Right lobe of liver (tissue), 6 donors: ENCODE measurements around the gene GFRA1. TPM values are rescaled to one million over a fixed set of nuclear protein-coding genes. Genes with fewer than 3 reads are reported as not detected.

Experiments used
- ATAC-seq, 4 donors: fragments of 200-7000 bp; cut with Tn5 transposase; one replicate each; pipeline ENCODE4 v1.9.1; 2020; ENCODE audit warnings: mild to moderate bottlenecking in 4 of 4, moderate library complexity in 4 of 4
- DNase-seq, 3 donors: peaks; one replicate each; pipeline ENCODE4 v3.0.0-alpha.2; 2020
- H3K27ac ChIP-seq, 3 donors: fragments of 200-600 bp; one replicate each; pipeline ENCODE4 v1.8.0; 2022
- H3K27me3 ChIP-seq, 2 donors: fragments of 200-600 bp; one replicate each; pipeline ENCODE4 v1.8.0; 2022
- H3K36me3 ChIP-seq, 4 donors: fragments of 200-600 bp; sonication (generic) in 1 of 4; one replicate each; pipeline versions ENCODE4 v1.5.1 to v1.8.0; 2017 to 2022; ENCODE audit warnings: control low read depth in 1 of 4
- H3K4me1 ChIP-seq, 4 donors: fragments of 200-600 bp; sonication (generic) in 1 of 4; one replicate each; pipeline versions ENCODE4 v1.5.1 to v1.8.0; 2017 to 2022; ENCODE audit warnings: control low read depth in 1 of 4
- H3K4me3 ChIP-seq, 3 donors: fragments of 200-600 bp; one replicate each; pipeline ENCODE4 v1.8.0; 2022
- H3K9me3 ChIP-seq, 4 donors: fragments of 200-600 bp; sonication (generic) in 1 of 4; one replicate each; pipeline versions ENCODE4 v1.5.1 to v1.8.0; 2017 to 2022; ENCODE audit warnings: control low read depth in 1 of 4
- CTCF ChIP-seq, 4 donors: fragments of 200-600 bp in 3 of 4; fragments of 450-650 bp in 1 of 4; IDR thresholded peaks; one replicate each; pipeline versions ENCODE4 v1.5.1 to v1.8.0; 2016 to 2022; ENCODE audit warnings: antibody characterized with exemption in 4 of 4, mild to moderate bottlenecking in 2 of 4
- POLR2A ChIP-seq: fragments of 450-650 bp; IDR thresholded peaks from one replicate; pipeline ENCODE4 v1.6.1; 2017; ENCODE audit warnings: antibody characterized with exemption, mild to moderate bottlenecking
- WGBS: methylation state at CpG from one replicate; pipeline ENCODE4 v1.1.6; 2018; ENCODE audit warnings: low coverage, low lambda C conversion rate; ENCODE audit not compliant: insufficient coverage; ENCODE audit errors: missing lambda C conversion rate; 5-methylcytosine and 5-hydroxymethylcytosine counted together
- intact Hi-C, 2 donors: fragments of 100-400 bp; cut with DNase I; formaldehyde crosslinking; loops; one replicate each; pipeline versions ENCODE4 v1.11.2 to v1.14.1; 2022
- total RNA-seq, 6 experiments: library from RNA; depleted of rRNA in 2 of 6; stranded (reverse); fragments of >200 nt in 2 of 6; fragmentation: NEBNext Ultra II Directional in 3 of 6; extraction: Animal tissue kit (Norgen Biotek cat#: 25700) in 3 of 6; gene quantifications; one replicate each; pipeline versions ENCODE4 v1.1.0 to v1.2.4, GENCODE V29; 2016 to 2023
- donor health status: DM: no; HTN: yes; CAD: no.
- donor health status: DM: no; HTN: no; CAD: no.
- donor health status: DM: no; HTN: no; CAD: no.
- donor health status: DM: no; HTN: yes; CAD: no.
- donor health status: DM: no; HTN: yes; CAD: no.

GFRA1 gene
- total RNA-seq, 6 experiments from 2014 or later = 17.9 to 67.8 (median 42.8) TPM

GRCh38 chr10:116115797-116116196 is 157.2 kb downstream of the GFRA1 start:
- WGBS = 55% methylated on average over 4 of the region's 5 CpGs
- Histone ChIP-seq H3K36me3 (no peaks in the 10 kb centered on the region), H3K4me1 (no peaks in the 10 kb centered on the region), H3K27ac (no peak overlapping the region), H3K9me3 (no peaks in the 10 kb centered on the region), H3K27me3 (no peaks in the 10 kb centered on the region), H3K4me3 (no peak overlapping the region)
- no peak for DNase-seq
- no peak for ATAC-seq
- TF ChIP-seq POLR2A = no peak
- no peak for TF ChIP-seq CTCF (IDR thresholded peaks at IDR 0.05)
- intact Hi-C loops = no loop called here

DNA sequence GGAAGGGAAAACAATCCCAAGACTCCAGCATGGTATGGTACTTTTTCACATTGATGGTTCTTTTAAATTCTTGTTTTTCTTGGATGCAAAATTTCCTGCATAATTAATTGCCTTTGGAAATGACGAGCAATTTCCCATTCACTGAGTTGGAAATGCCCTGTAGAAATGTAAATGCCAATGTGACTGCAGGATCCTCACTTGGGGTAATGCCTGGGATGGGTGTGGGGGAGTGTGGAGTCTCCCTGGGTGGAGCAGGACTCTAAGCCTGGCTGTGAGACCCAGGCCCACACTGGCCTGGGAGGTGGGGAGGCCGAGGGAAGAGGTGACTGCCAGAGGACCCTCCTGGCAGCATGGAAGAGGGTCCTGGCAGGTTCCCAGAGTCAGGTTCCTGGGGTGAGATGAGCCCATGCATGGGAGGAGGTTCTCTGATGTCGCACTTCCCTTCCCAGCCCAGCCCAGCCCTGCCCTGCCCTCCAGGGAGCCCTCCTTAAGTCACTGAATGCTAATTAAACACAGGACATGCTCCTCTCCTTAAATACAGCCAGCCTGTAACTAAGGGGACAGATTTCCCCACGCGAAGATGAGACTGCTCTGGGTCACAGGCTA is 157.9 kb downstream of the GFRA1 start:
- H3K27ac ChIP-seq = no peak overlapping the region
- DNase-seq = no peak
- no peaks in the 10 kb centered on the region for H3K4me1 ChIP-seq
- no peak overlapping the region for H3K4me3 ChIP-seq
- 70% methylated on average over 3 of the region's 5 CpGs for WGBS
- no peak for TF ChIP-seq CTCF (IDR thresholded peaks at IDR 0.05)
- TF ChIP-seq POLR2A = no peak
- no peaks in the 10 kb centered on the region for H3K27me3 ChIP-seq
- intact Hi-C loops = no loop called here
- no peaks in the 10 kb centered on the region for H3K9me3 ChIP-seq
- no peaks in the 10 kb centered on the region for H3K36me3 ChIP-seq
- no peak for ATAC-seq

GRCh38 chr10:116113721-116114501 is 159.1 kb downstream of the GFRA1 start:
- Histone ChIP-seq H3K9me3 (no peaks in the 10 kb centered on the region), H3K27me3 (no peaks in the 10 kb centered on the region), H3K4me1 (no peaks in the 10 kb centered on the region), H3K27ac (no peak overlapping the region), H3K36me3 (no peaks in the 10 kb centered on the region), H3K4me3 (no peak overlapping the region)
- DNase-seq = no peak
- 97% methylated on average over 10 of the region's 16 CpGs for WGBS
- ATAC-seq = no peak
- TF ChIP-seq CTCF (IDR thresholded peaks at IDR 0.05) (no peak), POLR2A (no peak)
- intact Hi-C loops = no loop called here

- intact Hi-C loops = no loop called here
- H3K4me3 ChIP-seq = no peak overlapping the region
- DNase-seq (no peak), ATAC-seq (no peak)
- no peaks in the 10 kb centered on the region for H3K36me3 ChIP-seq
- H3K27me3 ChIP-seq = no peaks in the 10 kb centered on the region
- no peak overlapping the region for H3K27ac ChIP-seq
- H3K4me1 ChIP-seq = peaks cover 0 to 7% (median 3%) of the 10 kb centered on the region in 4 donors
- TF ChIP-seq POLR2A = no peak
- TF ChIP-seq CTCF (IDR thresholded peaks at IDR 0.05) = no peak
- 58% methylated on average over 2 of the region's 17 CpGs for WGBS
- H3K9me3 ChIP-seq = no peaks in the 10 kb centered on the region
Measured at GRCh38 chr10:116112232-116113231, 160.5 kb downstream of the GFRA1 start.
